Activated CD4-positive, alpha-beta T cell treated with anti-CD3 and anti-CD28 coated beads for 1 hour (primary cell): ENCODE data around the gene TUBA1C.
"Not testable (repeated sequence)": the region's sequence is repeated elsewhere in the genome, so short reads cannot be mapped to it uniquely, and the experiment has no call there.

Experiments used
- DNase-seq: peaks from one replicate; pipeline ENCODE4 v3.0.0-alpha.2; 2020

TUBA1C gene

GRCh38 chr12:49283541-49284429, 18.9 kb downstream of the TUBA1C start:
- no peak for DNase-seq

GRCh38 chr12:49284672-49285071, 19.8 kb downstream of the TUBA1C start:
- no peak for DNase-seq

GRCh38 chr12:49287876-49288275, 23.0 kb downstream of the TUBA1C start:
- DNase-seq: no peak

GRCh38 chr12:49288412-49288853, 23.6 kb downstream of the TUBA1C start:
- DNase-seq: peak; percentile 48

- DNase-seq: no peak
Measured at GRCh38 chr12:49288922-49289555, 24.2 kb downstream of the TUBA1C start.

GRCh38 chr12:49292729-49293055, 27.8 kb downstream of the TUBA1C start:
- no peak for DNase-seq

GRCh38 chr12:49293056-49293956, 28.4 kb downstream of the TUBA1C start:
- no peak for DNase-seq

- no peak for DNase-seq
Measured at GRCh38 chr12:49294086-49294803, 29.4 kb downstream of the TUBA1C start.

GRCh38 chr12:49294804-49295081, 29.9 kb downstream of the TUBA1C start:
- DNase-seq: no peak

- DNase-seq: no peak
Measured at GRCh38 chr12:49295082-49295936, 30.4 kb downstream of the TUBA1C start, which contains the start of gene PRPH. TSS of gene PRPH (plus strand) at chr12:49295147. CDS start at chr12:49295201, 54 bp downstream.

GRCh38 chr12:49296034-49296835, 31.4 kb downstream of the TUBA1C start:
- DNase-seq: peak; percentile 50

- no peak for DNase-seq
Measured at GRCh38 chr12:49296836-49297694, 32.2 kb downstream of the TUBA1C start.

- no peak for DNase-seq
Measured at GRCh38 chr12:49297695-49298060, 32.8 kb downstream of the TUBA1C start.

- no peak for DNase-seq
Measured at GRCh38 chr12:49298160-49298559, 33.3 kb downstream of the TUBA1C start.

- DNase-seq: no peak
Measured at GRCh38 chr12:49301760-49302159, 36.9 kb downstream of the TUBA1C start.

GRCh38 chr12:49304161-49304560, 39.3 kb downstream of the TUBA1C start:
- DNase-seq: no peak

GRCh38 chr12:49305762-49306510, 41.1 kb downstream of the TUBA1C start:
- no peak for DNase-seq

- DNase-seq: no peak
Measured at GRCh38 chr12:49309386-49309785, 44.5 kb downstream of the TUBA1C start.

- not testable (repeated sequence) for DNase-seq
Measured at GRCh38 chr12:49310451-49311000, 45.6 kb downstream of the TUBA1C start.
